K562 (cell line): ENCODE results near the gene EXOSC2. TPM values are rescaled to one million over a fixed set of nuclear protein-coding genes. Genes with fewer than 3 reads are reported as not detected.

ENCODE experiments used
- ATAC-seq: fragments of 200-7000 bp; cut with Tn5 transposase; 3 replicates; pipeline ENCODE4 v1.9.1; 2020; ENCODE audit warnings: moderate library complexity
- BruUV-seq: library from RNA; stranded (reverse); fragments of 400-500 nt; replicated peaks from 2 replicates; lab custom pipeline; 2021; lab: Mats Ljungman, UMichigan
- CTCF ChIA-PET: fragments of 300-600 bp; formaldehyde crosslinking; extraction: SDS; loops from one replicate; lab custom pipeline; 2021; ENCODE audit warnings: low intra/inter-chr PET ratio; lab: Yijun Ruan, JAX
- POLR2A ChIA-PET: fragments of 300-600, 350-650 bp; sonication (Branson Sonifier 250); formaldehyde crosslinking; extraction: SDS; loops from one replicate; lab custom pipeline; 2021; ENCODE audit warnings: antibody characterized with exemption, inconsistent platforms; lab: Yijun Ruan, JAX
- DNase-seq, 4 experiments: peaks; one replicate each; pipeline versions ENCODE4 v3.0.0 to v3.0.0-alpha.2; 2011 to 2018; ENCODE audit warnings: low spot score in 3 of 4, mixed read lengths in 3 of 4; ENCODE audit errors: extremely low read depth in 1 of 4
- FAIRE-seq: peaks from 2 replicates; lab custom pipeline; 2011; peaks lifted over from hg19 to GRCh38; lab: Jason Lieb, UNC
- H2AFZ ChIP-seq: 2 replicates; pipeline ENCODE4 v1.6.0; 2011; ENCODE audit warnings: low read depth, low read length, control low read depth, inconsistent platforms
- H3K27ac ChIP-seq: fragments of 200-600 bp; 3 replicates; pipeline ENCODE4 v1.8.0; 2011; ENCODE audit warnings: low read depth, mild to moderate bottlenecking, control low read depth, inconsistent platforms, low read length, moderate library complexity, mixed read lengths; ENCODE audit errors: extremely low read depth
- H3K27me3 ChIP-seq, 2 experiments: fragments of 300-600 bp in 1 of 2; 2 replicates in 1 of 2; 3 replicates in 1 of 2; pipeline versions ENCODE4 v1.6.0 to v1.8.0; 2011; ENCODE audit warnings: inconsistent platforms in 2 of 2, low read length in 2 of 2, mild to moderate bottlenecking in 1 of 2, mixed read lengths in 1 of 2, moderate library complexity in 1 of 2; ENCODE audit not compliant: control insufficient read depth in 2 of 2, insufficient read depth in 2 of 2
- H3K36me3 ChIP-seq: fragments of 300-600 bp; 3 replicates; pipeline ENCODE4 v1.8.0; 2011; ENCODE audit warnings: mild to moderate bottlenecking, low read length, inconsistent platforms; ENCODE audit not compliant: control insufficient read depth, insufficient read depth
- H3K4me1 ChIP-seq, 2 experiments: fragments of 200-600 bp in 1 of 2; replicated peaks in 1 of 2; 2 replicates in 1 of 2; 3 replicates in 1 of 2; pipeline versions ENCODE4 v1.5.1 to v1.8.0; 2011; ENCODE audit warnings: inconsistent platforms in 2 of 2, low read length in 2 of 2, mild to moderate bottlenecking in 1 of 2, mixed read lengths in 1 of 2, moderate library complexity in 1 of 2; ENCODE audit not compliant: control insufficient read depth in 2 of 2, insufficient read depth in 2 of 2
- H3K4me2 ChIP-seq: 2 replicates; pipeline ENCODE4 v1.6.1; 2011; ENCODE audit warnings: low read length, control low read depth, inconsistent platforms, mixed read lengths; ENCODE audit not compliant: insufficient read depth
- H3K4me3 ChIP-seq: fragments of 200-600 bp; sonication (generic), shearing (Covaris generic); 2 replicates; pipeline ENCODE4 v1.5.1; 2016; ENCODE audit warnings: control low read depth, inconsistent platforms
- H3K79me2 ChIP-seq: fragments of 200-600 bp; 3 replicates; pipeline ENCODE4 v1.8.0; 2011; ENCODE audit warnings: low read length, inconsistent platforms; ENCODE audit not compliant: control insufficient read depth, insufficient read depth
- H3K9ac ChIP-seq, 2 experiments: 2 replicates each; pipeline versions ENCODE4 v1.6.0 to v1.6.1; 2011; ENCODE audit warnings: low read depth in 2 of 2, low read length in 2 of 2, control low read depth in 1 of 2, inconsistent platforms in 1 of 2, mild to moderate bottlenecking in 1 of 2, mixed read lengths in 1 of 2; ENCODE audit not compliant: insufficient read depth in 1 of 2
- H3K9me1 ChIP-seq: one replicate; pipeline ENCODE4 v1.6.0; 2011; ENCODE audit warnings: inconsistent platforms, mild to moderate bottlenecking, low read length, moderate library complexity; ENCODE audit not compliant: control insufficient read depth, insufficient read depth
- H3K9me3 ChIP-seq: replicated peaks from 2 replicates; pipeline ENCODE4 v1.5.1; 2011; ENCODE audit warnings: low read depth, low read length, inconsistent platforms; ENCODE audit not compliant: control insufficient read depth, insufficient read depth
- H4K20me1 ChIP-seq: replicated peaks from 2 replicates; pipeline ENCODE4 v1.6.1; 2011; ENCODE audit warnings: low read length, inconsistent platforms, mixed read lengths; ENCODE audit not compliant: control insufficient read depth, insufficient read depth
- EZH2 ChIP-seq: IDR thresholded peaks from 2 replicates; pipeline ENCODE4 v1.6.1; 2012; ENCODE audit warnings: low read depth, mild to moderate bottlenecking, inconsistent platforms, low read length, borderline replicate concordance
- IFI16 ChIP-seq: fragments of 250-450 bp; sonication (Bioruptor Pico); IDR thresholded peaks from 2 replicates; pipeline ENCODE4 v2.1.2; 2022; ENCODE audit warnings: mild to moderate bottlenecking, inconsistent platforms
- KDM1A ChIP-seq, 2 experiments: fragments of 450-650 bp; IDR thresholded peaks; 2 replicates each; pipeline ENCODE4 v1.6.1; 2016; ENCODE audit warnings: mild to moderate bottlenecking in 2 of 2
- NFE2L1 ChIP-seq: fragments of 450-650 bp; IDR thresholded peaks from 2 replicates; pipeline ENCODE4 v1.6.1; 2016; ENCODE audit warnings: missing genetic modification characterization, low read depth, mild to moderate bottlenecking, missing compliant biosample characterization, moderate library complexity, borderline replicate concordance
- ZNF3 ChIP-seq: fragments of 250-450 bp; sonication (Bioruptor Pico); IDR thresholded peaks from 2 replicates; pipeline ENCODE4 v1.5.0; 2021; ENCODE audit warnings: mild to moderate bottlenecking, moderate library complexity
- ZNF57 ChIP-seq: fragments of 450-650 bp; formaldehyde crosslinking; IDR thresholded peaks from 2 replicates; pipeline ENCODE4 v1.4.0; 2020; ENCODE audit warnings: mild to moderate bottlenecking, moderate library complexity
- WGBS: fragments of 100-300 bp; shearing (Covaris generic); methylation state at CpG from one replicate; pipeline ENCODE4 v1.1.6; 2016; ENCODE audit warnings: low coverage, mixed read lengths; ENCODE audit not compliant: insufficient coverage; ENCODE audit errors: missing lambda C conversion rate; 5-methylcytosine and 5-hydroxymethylcytosine counted together
- in situ Hi-C: fragments of 300-500 bp; cut with MboI; formaldehyde crosslinking; loops from 4 replicates; pipeline ENCODE4 v1.15.0; 2018; ENCODE audit warnings: inconsistent platforms, mixed read lengths
- intact Hi-C: fragments of 100-400 bp; cut with micrococcal nuclease; formaldehyde crosslinking; loops from 2 replicates; pipeline ENCODE4 v1.14.2; 2022
- polyA plus RNA-seq, 8 experiments: library from polyadenylated mRNA; depleted of rRNA in 4 of 8; stranded (reverse) in 5 of 8; unstranded in 3 of 8; fragments of >200 nt; fragmentation: Nextera tagmentation in 2 of 8; fragmentation: Illumina TruSeq in 1 of 8; extraction: Ambion mirVana in 2 of 8; extraction: Trizol in 1 of 8; gene quantifications; 2 replicates each; pipeline versions ENCODE4 v1.2.1 to v1.2.3, GENCODE V29; 2011 to 2014; ENCODE audit warnings: inconsistent platforms in 1 of 8, missing spikeins in 1 of 8
- total RNA-seq, 7 experiments: library from RNA; depleted of rRNA in 6 of 7; stranded (reverse); fragments of >200 nt in 6 of 7; fragmentation: Illumina TruSeq in 2 of 7; extraction: Trizol in 2 of 7; gene quantifications; 2 replicates each; pipeline versions ENCODE4 v1.2.1 to v1.2.3, GENCODE V29; 2011 to 2021; ENCODE audit warnings: low replicate concordance in 1 of 7
- TF ChIP-seq, protein P1 (sequence below): fragments of 250-450 bp; sonication (Bioruptor Pico); IDR thresholded peaks from 2 replicates; pipeline ENCODE4 v1.4.0; 2020

Gene EXOSC2
- total and polyA plus RNA-seq, 9 of the 15 experiments (the other 6 are each of a cell fraction or from before 2014, with no cell fraction given): 46.0 to 101 (median 77.6) TPM

DNA sequence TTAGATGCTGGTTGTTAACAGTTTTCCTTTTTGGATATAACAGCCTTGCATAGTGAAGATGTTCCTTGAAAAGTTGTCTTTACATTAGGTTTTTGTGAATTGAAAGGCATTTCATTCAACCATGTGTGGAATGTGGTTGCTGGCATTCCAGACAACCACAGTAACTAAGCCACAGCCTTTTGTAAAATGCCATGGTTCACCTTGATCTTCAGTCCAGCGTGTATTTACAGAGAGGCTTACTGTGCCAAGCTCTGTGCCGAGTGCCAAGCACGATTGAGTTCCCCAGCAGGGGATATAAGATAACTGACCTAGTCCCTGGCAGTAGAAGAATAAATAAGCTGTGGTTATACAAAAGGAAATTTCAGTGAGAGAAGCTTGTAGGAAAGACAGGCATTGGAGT, 4.9 kb downstream of the EXOSC2 start:
- Histone ChIP-seq H3K36me3 (peaks cover 80% of the 10 kb centered on the region), H3K27ac (no peak overlapping the region), H4K20me1 (peaks cover 14% of the 10 kb centered on the region), H3K4me3 (no peak overlapping the region), H3K79me2 (peaks cover 57% of the 10 kb centered on the region), H3K9ac (no peak overlapping the region), H3K4me2 (no peak overlapping the region), H2AFZ (no peak overlapping the region), H3K4me1 (peaks cover 6% of the 10 kb centered on the region in 2 experiments; a peak in 3 of 5 replicates), H3K27me3 (no peaks in the 10 kb centered on the region), H3K9me3 (no peaks in the 10 kb centered on the region), H3K9me1 (peaks cover 3% of the 10 kb centered on the region)
- WGBS: 90% methylated on average over 3 of the region's 3 CpGs
- ChIA-PET POLR2A (interaction anchor here (2.0 kb wide), 1 partner anchor 8 kb away, joined by 5 read pairs; no protein-coding TSS in a partner anchor), CTCF (no interaction called here)
- BruUV-seq: no TSS peak
- FAIRE-seq: no peak
- no peak for DNase-seq
- intact Hi-C loops: no loop called here
- TF ChIP-seq EZH2 (no peak), ZNF57 (no peak), ZNF3 (CRISPR knock-in tag) (no peak), NFE2L1 (tag) (no peak), IFI16 (no peak), KDM1A (IDR thresholded peaks at IDR 0.05) (no peak)
- TF ChIP-seq, protein P1, sequence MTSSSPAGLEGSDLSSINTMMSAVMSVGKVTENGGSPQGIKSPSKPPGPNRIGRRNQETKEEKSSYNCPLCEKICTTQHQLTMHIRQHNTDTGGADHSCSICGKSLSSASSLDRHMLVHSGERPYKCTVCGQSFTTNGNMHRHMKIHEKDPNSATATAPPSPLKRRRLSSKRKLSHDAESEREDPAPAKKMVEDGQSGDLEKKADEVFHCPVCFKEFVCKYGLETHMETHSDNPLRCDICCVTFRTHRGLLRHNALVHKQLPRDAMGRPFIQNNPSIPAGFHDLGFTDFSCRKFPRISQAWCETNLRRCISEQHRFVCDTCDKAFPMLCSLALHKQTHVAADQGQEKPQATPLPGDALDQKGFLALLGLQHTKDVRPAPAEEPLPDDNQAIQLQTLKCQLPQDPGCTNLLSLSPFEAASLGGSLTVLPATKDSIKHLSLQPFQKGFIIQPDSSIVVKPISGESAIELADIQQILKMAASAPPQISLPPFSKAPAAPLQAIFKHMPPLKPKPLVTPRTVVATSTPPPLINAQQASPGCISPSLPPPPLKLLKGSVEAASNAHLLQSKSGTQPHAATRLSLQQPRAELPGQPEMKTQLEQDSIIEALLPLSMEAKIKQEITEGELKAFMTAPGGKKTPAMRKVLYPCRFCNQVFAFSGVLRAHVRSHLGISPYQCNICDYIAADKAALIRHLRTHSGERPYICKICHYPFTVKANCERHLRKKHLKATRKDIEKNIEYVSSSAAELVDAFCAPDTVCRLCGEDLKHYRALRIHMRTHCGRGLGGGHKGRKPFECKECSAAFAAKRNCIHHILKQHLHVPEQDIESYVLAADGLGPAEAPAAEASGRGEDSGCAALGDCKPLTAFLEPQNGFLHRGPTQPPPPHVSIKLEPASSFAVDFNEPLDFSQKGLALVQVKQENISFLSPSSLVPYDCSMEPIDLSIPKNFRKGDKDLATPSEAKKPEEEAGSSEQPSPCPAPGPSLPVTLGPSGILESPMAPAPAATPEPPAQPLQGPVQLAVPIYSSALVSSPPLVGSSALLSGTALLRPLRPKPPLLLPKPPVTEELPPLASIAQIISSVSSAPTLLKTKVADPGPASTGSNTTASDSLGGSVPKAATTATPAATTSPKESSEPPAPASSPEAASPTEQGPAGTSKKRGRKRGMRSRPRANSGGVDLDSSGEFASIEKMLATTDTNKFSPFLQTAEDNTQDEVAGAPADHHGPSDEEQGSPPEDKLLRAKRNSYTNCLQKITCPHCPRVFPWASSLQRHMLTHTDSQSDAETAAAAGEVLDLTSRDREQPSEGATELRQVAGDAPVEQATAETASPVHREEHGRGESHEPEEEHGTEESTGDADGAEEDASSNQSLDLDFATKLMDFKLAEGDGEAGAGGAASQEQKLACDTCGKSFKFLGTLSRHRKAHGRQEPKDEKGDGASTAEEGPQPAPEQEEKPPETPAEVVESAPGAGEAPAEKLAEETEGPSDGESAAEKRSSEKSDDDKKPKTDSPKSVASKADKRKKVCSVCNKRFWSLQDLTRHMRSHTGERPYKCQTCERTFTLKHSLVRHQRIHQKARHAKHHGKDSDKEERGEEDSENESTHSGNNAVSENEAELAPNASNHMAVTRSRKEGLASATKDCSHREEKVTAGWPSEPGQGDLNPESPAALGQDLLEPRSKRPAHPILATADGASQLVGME: no peak
- in situ Hi-C loops: loop anchor here (25.0 kb wide), 1 partner anchor 561 kb away; no protein-coding TSS in a partner anchor
- no peak for ATAC-seq
